ENCODE measurements around the gene LRIT2. TPM values are rescaled to one million over a fixed set of nuclear protein-coding genes. Genes with fewer than 3 reads are reported as not detected.

LRIT2 gene
- total RNA-seq, 1 experiment from 2014 or later: not detected

- Mint-ChIP-seq H3K9me3 (no peaks in the 10 kb centered on the region), H3K4me1 (0 out of 2 replicates have a peak, but pooled peaks cover 4% of the 10 kb centered on the region), H3K27ac (no peak overlapping the region), H3K4me3 (no peak overlapping the region), H3K36me3 (no peaks in the 10 kb centered on the region), H3K27me3 (ENCODE audit: low read depth) (peaks cover 27% of the 10 kb centered on the region)
- POLR2A ChIA-PET: interaction anchor here (0.5 kb wide), 1 partner anchor 80 kb away, joined by 6 read pairs; no protein-coding TSS in a partner anchor
- DNase-seq (ENCODE audit: low spot score) (peak; percentile 84), ATAC-seq (peak; percentile 98)
- CTCF ChIA-PET: interaction anchor here (0.6 to 2.3 kb wide), 51 partner anchors 8 to 376 kb away, joined by 3 to 39 read pairs (median 4); partner anchors contain the start of genes CCSER2, CDHR1, GHITM and LRIT2
- TF ChIP-seq ZNF121 (CRISPR knock-in tag; IDR thresholded peaks at IDR 0.05): no peak
- TF ChIP-seq ZNF317 (CRISPR knock-in tag; IDR thresholded peaks at IDR 0.05; ENCODE audit: borderline replicate concordance, low read depth): 0 out of 2 replicates have a peak, but pooled peaks have one; percentile 57
- TF ChIP-seq TCF7 (CRISPR knock-in tag; IDR thresholded peaks at IDR 0.05; ENCODE audit: low read depth): peak; percentile 57; the same call in 1 of the 2 replicates
- 0 out of 2 replicates have a peak, but pooled peaks have one; percentile 63 for TF ChIP-seq ZNF232 (CRISPR knock-in tag; IDR thresholded peaks at IDR 0.05)
- peak; percentile 90 for TF ChIP-seq TEAD1 (CRISPR knock-in tag; IDR thresholded peaks at IDR 0.05)
- TF ChIP-seq ETV6 (CRISPR knock-in tag; IDR thresholded peaks at IDR 0.05): peak; percentile 87; the same call in 1 of the 2 replicates
- TF ChIP-seq ZNF263 (CRISPR knock-in tag; IDR thresholded peaks at IDR 0.05; ENCODE audit: low read depth): no peak
- TF ChIP-seq, protein P1, sequence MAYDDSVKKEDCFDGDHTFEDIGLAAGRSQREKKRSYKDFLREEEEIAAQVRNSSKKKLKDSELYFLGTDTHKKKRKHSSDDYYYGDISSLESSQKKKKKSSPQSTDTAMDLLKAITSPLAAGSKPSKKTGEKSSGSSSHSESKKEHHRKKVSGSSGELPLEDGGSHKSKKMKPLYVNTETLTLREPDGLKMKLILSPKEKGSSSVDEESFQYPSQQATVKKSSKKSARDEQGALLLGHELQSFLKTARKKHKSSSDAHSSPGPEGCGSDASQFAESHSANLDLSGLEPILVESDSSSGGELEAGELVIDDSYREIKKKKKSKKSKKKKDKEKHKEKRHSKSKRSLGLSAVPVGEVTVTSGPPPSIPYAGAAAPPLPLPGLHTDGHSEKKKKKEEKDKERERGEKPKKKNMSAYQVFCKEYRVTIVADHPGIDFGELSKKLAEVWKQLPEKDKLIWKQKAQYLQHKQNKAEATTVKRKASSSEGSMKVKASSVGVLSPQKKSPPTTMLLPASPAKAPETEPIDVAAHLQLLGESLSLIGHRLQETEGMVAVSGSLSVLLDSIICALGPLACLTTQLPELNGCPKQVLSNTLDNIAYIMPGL (CRISPR knock-in tag; IDR thresholded peaks at IDR 0.05): peak; percentile 83
- TF ChIP-seq, protein P2, sequence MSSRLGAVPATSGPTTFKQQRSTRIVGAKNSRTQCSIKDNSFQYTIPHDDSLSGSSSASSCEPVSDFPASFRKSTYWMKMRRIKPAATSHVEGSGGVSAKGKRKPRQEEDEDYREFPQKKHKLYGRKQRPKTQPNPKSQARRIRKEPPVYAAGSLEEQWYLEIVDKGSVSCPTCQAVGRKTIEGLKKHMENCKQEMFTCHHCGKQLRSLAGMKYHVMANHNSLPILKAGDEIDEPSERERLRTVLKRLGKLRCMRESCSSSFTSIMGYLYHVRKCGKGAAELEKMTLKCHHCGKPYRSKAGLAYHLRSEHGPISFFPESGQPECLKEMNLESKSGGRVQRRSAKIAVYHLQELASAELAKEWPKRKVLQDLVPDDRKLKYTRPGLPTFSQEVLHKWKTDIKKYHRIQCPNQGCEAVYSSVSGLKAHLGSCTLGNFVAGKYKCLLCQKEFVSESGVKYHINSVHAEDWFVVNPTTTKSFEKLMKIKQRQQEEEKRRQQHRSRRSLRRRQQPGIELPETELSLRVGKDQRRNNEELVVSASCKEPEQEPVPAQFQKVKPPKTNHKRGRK (CRISPR knock-in tag; IDR thresholded peaks at IDR 0.05; ENCODE audit: borderline replicate concordance): no peak
- peak; percentile 85 for TF ChIP-seq TP53 (CRISPR knock-in tag; IDR thresholded peaks at IDR 0.05)
- TF ChIP-seq CREM (CRISPR knock-in tag; IDR thresholded peaks at IDR 0.05): 0 out of 2 replicates have a peak, but pooled peaks have one; percentile 27
- TF ChIP-seq TEAD4 (CRISPR knock-in tag; IDR thresholded peaks at IDR 0.05): peak; percentile 56; the same call in 1 of the 2 replicates
- TF ChIP-seq MAX (CRISPR knock-in tag; IDR thresholded peaks at IDR 0.05): peak; percentile 100
- TF ChIP-seq, protein P3, sequence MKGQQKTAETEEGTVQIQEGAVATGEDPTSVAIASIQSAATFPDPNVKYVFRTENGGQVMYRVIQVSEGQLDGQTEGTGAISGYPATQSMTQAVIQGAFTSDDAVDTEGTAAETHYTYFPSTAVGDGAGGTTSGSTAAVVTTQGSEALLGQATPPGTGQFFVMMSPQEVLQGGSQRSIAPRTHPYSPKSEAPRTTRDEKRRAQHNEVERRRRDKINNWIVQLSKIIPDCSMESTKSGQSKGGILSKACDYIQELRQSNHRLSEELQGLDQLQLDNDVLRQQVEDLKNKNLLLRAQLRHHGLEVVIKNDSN (CRISPR knock-in tag; IDR thresholded peaks at IDR 0.05): peak; percentile 71
- TF ChIP-seq ESRRA (CRISPR knock-in tag; IDR thresholded peaks at IDR 0.05; ENCODE audit: borderline replicate concordance): peak; percentile 60; the same call in 1 of the 2 replicates
- peak; percentile 75 for TF ChIP-seq FOXK1 (CRISPR knock-in tag; IDR thresholded peaks at IDR 0.05)
- TF ChIP-seq NR2C2 (CRISPR knock-in tag; IDR thresholded peaks at IDR 0.05): peak; percentile 53; the same call in 1 of the 2 replicates
- TF ChIP-seq ATF1 (CRISPR knock-in tag; IDR thresholded peaks at IDR 0.05): no peak
- TF ChIP-seq CTCF (IDR thresholded peaks at IDR 0.05): peak; percentile 86
- no peak for TF ChIP-seq HMGA2 (CRISPR knock-in tag; IDR thresholded peaks at IDR 0.05)
- TF ChIP-seq FOXP1 (CRISPR knock-in tag; IDR thresholded peaks at IDR 0.05; ENCODE audit: borderline replicate concordance): peak; percentile 89; the same call in 1 of the 2 replicates
- TF ChIP-seq ZNF219 (CRISPR knock-in tag; IDR thresholded peaks at IDR 0.05; ENCODE audit: borderline replicate concordance): peak; percentile 50; the same call in 1 of the 2 replicates
- TF ChIP-seq IRF1 (CRISPR knock-in tag; IDR thresholded peaks at IDR 0.05): no peak
- TF ChIP-seq RELA (CRISPR knock-in tag; IDR thresholded peaks at IDR 0.05; ENCODE audit: borderline replicate concordance): peak; percentile 80; the same call in 1 of the 2 replicates
- peak; percentile 91 for TF ChIP-seq FOXP4 (CRISPR knock-in tag; IDR thresholded peaks at IDR 0.05)
- no peak for TF ChIP-seq PRRX2 (CRISPR knock-in tag; IDR thresholded peaks at IDR 0.05)
Measured at GRCh38 chr10:84237199-84238051, 12.1 kb upstream of the LRIT2 start.
